NCI-H2029 treated with DMSO at 0.1 percent for 48 hours (cell line): ENCODE measurements around the gene BARHL1.
A peak's percentile ranks its signal among the peaks of the same experiment; 100 is the strongest.
"Not testable (repeated sequence)": the region's sequence is repeated elsewhere in the genome, so short reads cannot be mapped to it uniquely, and the experiment has no call there.

Experiments used
- DNase-seq: peaks from one replicate; lab custom pipeline; 2025; lab: John Stamatoyannopoulos, UW

The BARHL1 gene

GRCh38 chr9:132556714-132557113 lies 25.7 kb upstream of the BARHL1 start:
- DNase-seq, result no peak

GRCh38 chr9:132557159-132557558 lies 25.2 kb upstream of the BARHL1 start:
- no peak for DNase-seq

GRCh38 chr9:132559711-132560110 lies 22.7 kb upstream of the BARHL1 start:
- no peak for DNase-seq

- DNase-seq, result no peak
Measured at GRCh38 chr9:132560616-132561202, 21.7 kb upstream of the BARHL1 start.

GRCh38 chr9:132562306-132562573 lies 20.2 kb upstream of the BARHL1 start:
- DNase-seq, result no peak

- no peak for DNase-seq
Measured at GRCh38 chr9:132564526-132564925, 17.9 kb upstream of the BARHL1 start.

GRCh38 chr9:132568787-132569186 lies 13.6 kb upstream of the BARHL1 start:
- DNase-seq, result not testable (repeated sequence)

GRCh38 chr9:132571806-132572600 lies 10.4 kb upstream of the BARHL1 start:
- DNase-seq, result no peak

- DNase-seq, result no peak
Measured at GRCh38 chr9:132572921-132573320, 9.5 kb upstream of the BARHL1 start.

GRCh38 chr9:132575005-132575609 lies 7.3 kb upstream of the BARHL1 start:
- DNase-seq, result peak; percentile 79

GRCh38 chr9:132575811-132576210 lies 6.6 kb upstream of the BARHL1 start:
- DNase-seq, result no peak

GRCh38 chr9:132577119-132577518 lies 5.3 kb upstream of the BARHL1 start:
- DNase-seq, result no peak

- DNase-seq, result no peak
Measured at GRCh38 chr9:132578367-132578932, 4.0 kb upstream of the BARHL1 start.

GRCh38 chr9:132579427-132579798 lies 3.0 kb upstream of the BARHL1 start:
- no peak for DNase-seq

GRCh38 chr9:132582786-132583583 lies 579 bp downstream of the BARHL1 start:
- no peak for DNase-seq

GRCh38 chr9:132583584-132584304 lies 1.3 kb downstream of the BARHL1 start:
- no peak for DNase-seq

GRCh38 chr9:132584601-132585560 lies 2.5 kb downstream of the BARHL1 start:
- no peak for DNase-seq

- no peak for DNase-seq
Measured at GRCh38 chr9:132585954-132586829, 3.8 kb downstream of the BARHL1 start.

- DNase-seq, result no peak
Measured at GRCh38 chr9:132586830-132587591, 4.6 kb downstream of the BARHL1 start.
